Measurements from ENCODE around the gene SLC37A1. TPM values are rescaled to one million over a fixed set of nuclear protein-coding genes. Genes with fewer than 3 reads are reported as not detected.

The SLC37A1 gene
- total and polyA plus RNA-seq, 12 donors, result 1.8 to 13.2 (median 5.5) TPM

- Histone ChIP-seq H3K27me3 (no peaks in the 10 kb centered on the region), H3K36me3 (peaks cover 0 to 71% (median 0%) of the 10 kb centered on the region in 9 donors), H3K27ac (no peak overlapping the region), H3K9me3 (no peaks in the 10 kb centered on the region), H3K4me3 (no peak overlapping the region), H3K4me1 (peaks cover 4 to 41% (median 31%) of the 10 kb centered on the region in 9 donors)
- no peak for TF ChIP-seq CTCF (IDR thresholded peaks at IDR 0.05)
- no peak for ATAC-seq
- no peak for DNase-seq
- intact Hi-C loops (cut with DNase I), result no loop called here
- WGBS, 2 donors, result 94 to 97% methylated on average over 14 of the region's 14 CpGs
These were observed 8.6 kb downstream of the SLC37A1 start for GRCh38 chr21:42522271-42522670.

DNA sequence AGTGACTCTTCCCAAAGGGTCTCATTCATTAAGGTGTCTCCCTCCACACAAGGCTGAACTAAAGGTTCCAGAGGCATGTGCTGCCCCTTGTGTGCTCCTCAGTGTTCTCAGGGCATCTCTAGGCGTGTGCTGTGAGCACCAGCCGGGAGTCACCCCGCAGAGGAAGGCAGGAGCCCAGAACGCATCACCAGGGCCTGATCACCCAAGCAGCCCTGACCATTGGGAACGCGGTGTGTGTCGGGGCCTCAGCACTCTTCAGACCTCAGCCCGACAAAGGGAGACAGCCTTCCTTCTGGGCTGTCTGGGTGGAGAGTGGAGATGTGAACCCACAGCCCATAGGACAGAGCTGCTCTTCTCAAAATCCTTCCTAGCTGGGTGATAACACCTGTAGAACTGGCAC lies 9.1 kb downstream of the SLC37A1 start:
- 98% methylated on average over 8 of the region's 8 CpGs for WGBS, 2 donors
- intact Hi-C loops (cut with DNase I), result no loop called here
- DNase-seq, result no peak
- H3K4me3 ChIP-seq, result no peak overlapping the region
- no peaks in the 10 kb centered on the region for H3K9me3 ChIP-seq
- no peaks in the 10 kb centered on the region for H3K27me3 ChIP-seq
- H3K27ac ChIP-seq, result no peak overlapping the region
- no peak for TF ChIP-seq CTCF (IDR thresholded peaks at IDR 0.05)
- peaks cover 4 to 46% (median 35%) of the 10 kb centered on the region in 9 donors for H3K4me1 ChIP-seq
- peaks cover 0 to 69% (median 0%) of the 10 kb centered on the region in 9 donors for H3K36me3 ChIP-seq
- no peak for ATAC-seq

GRCh38 chr21:42523211-42523610 lies 9.6 kb downstream of the SLC37A1 start:
- DNase-seq (no peak), ATAC-seq (no peak)
- Histone ChIP-seq H3K27ac (peak overlapping the region in 1 of 10 donors; percentile 87), H3K36me3 (peaks cover 0 to 66% (median 0%) of the 10 kb centered on the region in 9 donors), H3K9me3 (no peaks in the 10 kb centered on the region), H3K4me3 (no peak overlapping the region), H3K4me1 (peaks cover 4 to 50% (median 38%) of the 10 kb centered on the region in 9 donors), H3K27me3 (no peaks in the 10 kb centered on the region)
- intact Hi-C loops (cut with DNase I), result no loop called here
- no peak for TF ChIP-seq CTCF (IDR thresholded peaks at IDR 0.05)
- WGBS, 2 donors, result 94 to 98% methylated on average over 7 of the region's 7 CpGs

- H3K4me1 ChIP-seq, result peaks cover 4 to 57% (median 43%) of the 10 kb centered on the region in 9 donors
- no peak for TF ChIP-seq CTCF (IDR thresholded peaks at IDR 0.05)
These were observed 10.3 kb downstream of the SLC37A1 start for GRCh38 chr21:42523941-42524340.

More at GRCh38 chr21:42523941-42524340, 10.3 kb downstream of the SLC37A1 start:
- DNase-seq, result no peak
- 91 to 92% methylated on average over 9 of the region's 9 CpGs for WGBS, 2 donors
- peak in 1 of 8 donors; percentile 7 for ATAC-seq
- Histone ChIP-seq H3K27ac (peak overlapping the region; percentile 25 to 87 (median 75)), H3K36me3 (peaks cover 0 to 66% (median 0%) of the 10 kb centered on the region in 9 donors), H3K9me3 (no peaks in the 10 kb centered on the region), H3K4me3 (peak overlapping the region in 1 of 10 donors; percentile 42), H3K27me3 (no peaks in the 10 kb centered on the region)
- intact Hi-C loops (cut with DNase I), result no loop called here
